Muscle of back (tissue), 11 donors: ENCODE measurements around the gene C1QTNF3. TPM values are rescaled to one million over a fixed set of nuclear protein-coding genes. Genes with fewer than 3 reads are reported as not detected.
"Not testable (repeated sequence)": the region's sequence is repeated elsewhere in the genome, so short reads cannot be mapped to it uniquely, and the experiment has no call there.

ENCODE experiments used
- DNase-seq, 3 donors: peaks; one replicate each; pipeline versions ENCODE4 v3.0.0 to v3.0.0-alpha.2; 2013
- polyA plus RNA-seq, 10 donors: library from polyadenylated mRNA; unstranded; fragments of 120-200 nt; gene quantifications; one replicate each; pipeline ENCODE4 v1.2.1, GENCODE V29; 2013; ENCODE audit not compliant: insufficient read length in 10 of 10

Gene C1QTNF3
- polyA plus RNA-seq, 10 donors: 55.4 to 132 (median 108) TPM

DNA sequence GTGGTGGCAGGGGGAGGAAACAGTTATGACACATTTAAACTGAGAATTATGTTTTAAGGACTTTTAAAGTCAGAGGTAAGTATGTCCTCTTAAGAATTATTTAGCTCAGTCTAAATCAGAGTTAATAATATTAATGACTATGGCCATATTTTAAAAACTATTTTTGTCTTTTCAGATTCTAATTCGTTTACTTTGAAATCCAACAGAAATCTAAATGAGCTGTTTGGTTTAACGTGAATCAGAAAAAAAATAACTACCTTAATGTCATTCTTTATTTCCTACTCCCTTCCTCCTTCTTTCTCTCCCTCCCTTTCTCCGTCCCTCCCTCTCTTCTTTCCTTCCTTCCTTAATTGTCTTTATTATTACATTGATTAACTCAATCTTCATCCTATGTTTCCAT lies 14.7 kb downstream of the C1QTNF3 start:
- no peak for DNase-seq

GRCh38 chr5:34026089-34026761 lies 16.8 kb downstream of the C1QTNF3 start:
- no peak for DNase-seq

GRCh38 chr5:34022121-34022705 lies 20.8 kb downstream of the C1QTNF3 start:
- DNase-seq: peak in 1 of 3 donors; percentile 54

GRCh38 chr5:34021334-34021733 lies 21.7 kb downstream of the C1QTNF3 start:
- no peak for DNase-seq

DNA sequence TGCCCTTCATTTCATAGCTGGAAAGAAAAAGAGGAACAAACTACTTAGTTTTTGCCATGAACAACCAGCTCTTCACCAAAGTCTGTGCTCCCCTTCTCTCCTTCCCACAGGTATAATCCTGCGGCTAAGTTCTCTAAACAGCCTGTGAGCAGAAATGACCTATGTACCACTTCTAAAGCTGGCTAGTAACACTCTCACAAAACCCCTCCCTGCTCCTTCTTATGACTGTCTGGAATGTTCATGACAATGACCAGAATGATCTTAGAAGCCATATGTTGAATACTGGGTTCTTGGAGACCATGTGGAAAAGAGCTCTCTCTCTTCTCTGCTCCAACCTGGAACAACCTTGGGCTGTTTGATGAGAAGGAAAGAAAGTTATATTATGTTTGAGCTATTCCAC lies 22.3 kb downstream of the C1QTNF3 start:
- DNase-seq: no peak

DNA sequence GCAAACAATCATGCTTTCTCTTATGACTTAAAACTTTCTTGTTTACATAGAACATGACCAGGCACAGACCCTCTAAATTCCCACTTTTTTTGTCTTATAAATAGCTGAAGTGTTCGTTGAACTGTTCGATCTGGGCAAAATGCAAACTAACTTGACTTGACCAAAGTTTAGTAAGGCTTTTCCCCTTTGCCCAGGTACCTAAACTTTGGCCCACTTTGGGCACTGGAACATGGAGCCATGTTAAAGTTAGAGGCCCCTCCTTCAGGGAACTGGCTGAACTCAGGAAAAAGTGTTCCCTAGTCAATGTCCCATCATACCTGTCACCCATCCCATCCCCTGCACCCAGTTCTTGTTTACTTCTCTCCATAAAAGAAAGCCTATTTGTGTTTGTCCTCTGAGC lies 25.8 kb downstream of the C1QTNF3 start:
- DNase-seq: no peak

GRCh38 chr5:34016750-34017149 lies 26.3 kb downstream of the C1QTNF3 start:
- DNase-seq: no peak

- no peak for DNase-seq
Measured at GRCh38 chr5:34016222-34016621, 26.8 kb downstream of the C1QTNF3 start.

DNA sequence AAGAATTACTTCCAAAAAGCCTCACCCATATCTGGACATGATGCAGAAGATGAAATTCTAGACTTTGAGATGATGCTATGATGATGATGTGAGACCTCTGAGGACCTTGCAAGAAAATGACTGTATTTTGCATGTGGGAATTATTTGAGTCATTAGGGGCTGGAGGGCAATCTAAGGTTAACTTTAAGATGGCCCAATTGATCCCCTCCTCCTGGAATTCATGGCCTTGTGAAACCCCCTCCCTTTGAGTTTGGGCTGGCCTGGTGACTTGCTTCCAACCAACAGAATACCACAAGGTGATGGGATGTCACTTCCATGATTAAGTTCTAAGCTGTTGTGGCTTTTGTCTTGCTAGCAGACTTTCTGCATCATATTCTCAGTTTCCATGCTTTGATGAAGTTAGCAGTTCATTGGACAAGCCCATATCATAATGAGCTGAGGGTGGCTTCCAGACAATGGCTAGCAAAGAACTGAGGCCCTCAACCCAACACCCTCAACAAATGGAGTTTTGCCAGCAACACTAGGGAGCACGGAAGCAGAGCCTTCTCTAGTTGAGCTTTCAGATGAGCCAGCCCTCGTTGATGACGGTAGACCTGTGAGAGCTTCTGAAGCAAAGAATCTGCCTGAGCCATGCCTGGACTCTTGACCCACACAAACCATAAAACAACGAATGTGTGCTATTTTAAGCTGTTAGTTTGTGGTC lies 27.7 kb downstream of the C1QTNF3 start:
- DNase-seq: no peak

- DNase-seq: no peak
Measured at GRCh38 chr5:34014626-34015025, 28.4 kb downstream of the C1QTNF3 start.

- no peak for DNase-seq
Measured at GRCh38 chr5:34013547-34013946, 29.5 kb downstream of the C1QTNF3 start.

DNA sequence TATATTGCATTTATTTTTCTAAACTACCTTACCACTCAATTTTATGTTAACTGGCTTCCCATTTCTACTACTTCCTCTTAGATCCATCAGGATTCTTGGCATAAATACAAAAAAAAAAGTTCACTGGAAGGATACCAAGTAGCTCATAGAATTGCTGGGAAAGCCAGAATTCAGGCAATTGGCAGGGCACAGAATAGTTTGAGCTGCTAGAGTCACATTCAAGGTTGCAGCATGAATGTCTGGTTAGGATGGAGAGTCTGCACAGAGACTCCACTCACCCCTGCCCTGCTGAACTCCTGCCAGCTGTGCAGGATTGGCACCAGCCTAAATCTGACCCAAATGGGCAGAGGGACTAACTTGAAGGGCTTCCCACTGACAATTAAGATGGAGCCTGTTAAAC lies 30.2 kb downstream of the C1QTNF3 start:
- peak in 2 of 3 donors; percentile 33 to 75 for DNase-seq

GRCh38 chr5:34011536-34011935 lies 31.5 kb downstream of the C1QTNF3 start:
- peak in 1 of 3 donors; percentile 59 for DNase-seq

- not testable (repeated sequence) for DNase-seq
Measured at GRCh38 chr5:34010146-34010545, 32.9 kb downstream of the C1QTNF3 start.

DNA sequence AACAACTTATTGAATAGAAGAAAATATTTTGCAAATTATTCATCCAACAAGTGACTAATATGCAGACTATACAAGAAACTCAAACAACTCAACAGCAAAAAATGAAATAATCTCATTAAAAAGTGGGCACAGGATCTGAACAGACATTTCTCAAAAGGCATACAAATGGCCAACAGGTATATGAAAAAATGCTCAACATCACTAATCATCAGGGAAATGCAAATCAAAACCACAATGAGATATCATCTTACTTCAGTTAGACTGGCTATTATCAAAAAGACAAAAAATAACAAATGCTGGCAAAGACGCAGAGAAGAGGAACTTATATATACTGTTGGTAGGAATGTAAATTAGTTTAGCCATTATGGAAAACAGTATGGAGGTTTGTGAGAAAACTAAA lies 33.4 kb downstream of the C1QTNF3 start:
- DNase-seq: no peak

DNA sequence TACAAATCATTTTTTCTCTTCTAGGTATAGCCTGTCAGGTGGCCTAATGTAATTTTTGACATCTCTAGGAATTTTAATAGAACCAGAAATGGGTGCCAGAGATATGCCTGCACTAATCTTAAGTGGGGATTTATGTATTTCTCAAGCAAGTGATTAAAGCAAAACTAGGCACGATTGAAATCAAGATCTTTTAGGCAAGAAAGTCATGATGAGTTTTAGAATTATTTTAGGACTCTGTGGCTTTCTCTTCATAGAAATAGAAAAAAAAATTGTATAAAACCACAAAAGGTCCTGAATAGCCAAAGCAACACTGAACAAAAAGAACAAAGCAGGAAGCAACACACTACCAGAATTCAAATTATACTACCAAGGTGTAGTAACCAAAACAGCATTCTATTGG lies 34.2 kb downstream of the C1QTNF3 start:
- DNase-seq: no peak

DNA sequence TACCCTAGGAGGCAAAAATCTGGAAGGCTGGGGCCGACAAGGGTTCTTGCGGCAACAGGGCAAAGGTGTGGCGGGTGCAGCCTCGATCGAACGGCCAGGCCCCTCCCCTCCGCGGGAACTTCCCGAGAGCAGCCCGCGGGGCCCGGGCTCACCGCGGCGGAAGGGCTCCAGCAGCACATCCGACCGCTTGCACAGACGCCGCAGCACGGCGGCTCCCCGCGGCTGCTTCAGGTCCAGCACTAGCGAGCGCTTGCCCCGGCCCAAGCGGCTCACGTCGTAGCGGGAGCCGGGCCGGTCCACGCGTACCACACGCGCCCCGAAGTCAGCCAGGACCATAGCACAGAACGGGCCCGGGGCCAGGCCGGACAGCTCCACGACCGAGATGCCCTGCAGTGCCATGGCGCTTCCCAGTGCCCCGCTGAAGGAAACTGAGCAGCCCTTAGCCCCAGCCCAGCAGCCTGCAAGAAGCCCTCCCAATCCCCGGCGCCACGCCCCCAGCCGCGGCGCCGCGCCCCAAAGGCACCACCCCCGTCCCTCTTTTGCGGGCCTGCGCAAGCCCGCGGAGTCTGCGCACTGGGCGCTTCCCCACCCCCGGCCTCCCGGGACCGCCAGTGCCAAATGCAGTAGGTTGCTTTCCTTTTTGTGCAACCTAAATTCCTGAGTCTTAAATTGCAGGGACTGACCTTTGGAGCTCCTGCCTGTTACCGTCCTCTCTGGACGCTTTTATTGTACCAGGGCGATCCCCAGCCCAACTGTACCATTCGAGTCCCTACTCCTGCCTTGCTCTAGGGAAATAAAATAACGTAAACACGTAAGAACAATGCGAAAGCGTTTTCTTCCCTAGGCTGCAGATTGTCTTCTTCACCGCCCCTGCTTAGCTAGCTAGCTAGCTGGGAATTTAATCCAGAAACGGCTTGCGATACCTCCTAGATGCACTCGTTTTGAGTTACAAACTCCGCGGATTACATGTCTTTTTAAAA lies 35.1 kb downstream of the C1QTNF3 start, which contains the start of gene AMACR:
AMACR (minus strand) TSS at position 430 of the 980 bp plus-strand sequence; CDS start at position 399, 31 bp downstream.
- peak; percentile 93 to 100 (median 97) for DNase-seq

- no peak for DNase-seq
Measured at GRCh38 chr5:34007201-34007620, 35.8 kb downstream of the C1QTNF3 start.

DNA sequence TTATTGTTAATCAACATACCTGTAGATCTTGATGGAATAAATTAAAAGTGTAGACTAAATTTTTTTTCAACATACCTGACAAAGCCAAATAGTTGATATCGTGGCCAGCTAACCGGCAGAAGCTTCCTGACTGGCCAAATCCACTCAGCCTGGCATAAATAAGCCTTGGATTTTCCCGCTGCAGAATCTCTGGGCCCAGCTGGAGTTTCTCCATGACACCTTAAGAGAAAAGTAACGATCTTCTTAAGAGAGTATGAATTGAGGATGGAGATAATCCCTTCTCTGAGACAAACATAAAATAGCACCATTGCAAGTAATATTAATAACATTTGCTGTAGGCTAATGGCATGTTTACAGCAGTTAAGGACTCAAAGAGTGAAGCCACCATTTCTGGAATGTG lies 37.3 kb downstream of the C1QTNF3 start:
- DNase-seq: no peak

- DNase-seq: no peak
Measured at GRCh38 chr5:34005211-34005610, 37.8 kb downstream of the C1QTNF3 start.

DNA sequence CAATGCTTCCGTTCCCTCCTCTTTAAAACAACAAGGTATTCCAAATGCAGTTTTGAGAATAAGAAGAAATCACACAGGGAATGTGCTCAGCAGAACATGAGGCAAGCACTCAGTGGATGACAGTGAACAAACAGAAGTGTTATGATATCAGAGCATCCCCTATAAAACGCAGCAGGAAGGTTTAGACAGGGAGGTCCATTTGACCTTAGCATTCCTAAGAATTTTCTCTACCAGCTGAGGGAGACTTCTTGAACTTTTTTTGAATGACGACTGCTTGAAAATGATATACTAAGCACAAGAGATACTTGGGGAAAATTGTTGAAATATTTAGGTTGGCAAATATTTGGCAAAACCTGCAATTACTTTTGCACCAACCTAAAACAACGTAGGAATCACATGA lies 39.1 kb downstream of the C1QTNF3 start:
- DNase-seq: no peak
